Smooth muscle cell (in vitro differentiated cells): ENCODE measurements around the gene SEC61B. TPM values are rescaled to one million over a fixed set of nuclear protein-coding genes. Genes with fewer than 3 reads are reported as not detected.

ENCODE experiments used
- DNase-seq: peaks from one replicate; lab custom pipeline; 2025; ENCODE audit not compliant: unreplicated experiment; lab: John Stamatoyannopoulos, UW
- H2AFZ ChIP-seq: fragments of 200-600 bp; sonication (generic); 2 replicates; pipeline ENCODE4 v1.6.0; 2016; ENCODE audit warnings: antibody characterized with exemption, low read depth, mild to moderate bottlenecking
- H3F3A ChIP-seq: fragments of 200-600 bp; sonication (generic); 2 replicates; pipeline ENCODE4 v1.6.0; 2017; ENCODE audit warnings: antibody characterized with exemption, low read depth
- H3K27ac ChIP-seq: fragments of 200-600 bp; sonication (generic); 2 replicates; pipeline ENCODE4 v1.5.1; 2016; ENCODE audit warnings: low read depth, mild to moderate bottlenecking
- H3K27me3 ChIP-seq: fragments of 200-600 bp; sonication (generic); 2 replicates; pipeline ENCODE4 v1.6.1; 2016; ENCODE audit warnings: low read depth, mild to moderate bottlenecking
- H3K36me3 ChIP-seq: fragments of 200-600 bp; sonication (generic); 2 replicates; pipeline ENCODE4 v1.5.1; 2016; ENCODE audit warnings: low read depth
- H3K4me1 ChIP-seq: fragments of 200-600 bp; sonication (generic); 2 replicates; pipeline ENCODE4 v1.5.1; 2016; ENCODE audit warnings: low read depth
- H3K4me2 ChIP-seq: fragments of 200-600 bp; sonication (generic); 2 replicates; pipeline ENCODE4 v1.6.0; 2016; ENCODE audit warnings: mild to moderate bottlenecking
- H3K4me3 ChIP-seq: fragments of 200-600 bp; sonication (generic); 2 replicates; pipeline ENCODE4 v1.5.1; 2016; ENCODE audit warnings: mild to moderate bottlenecking
- H3K79me2 ChIP-seq: fragments of 200-600 bp; sonication (generic); 2 replicates; pipeline ENCODE4 v1.6.0; 2016; ENCODE audit warnings: low read depth, mild to moderate bottlenecking
- H3K9ac ChIP-seq: fragments of 200-600 bp; sonication (generic); 2 replicates; pipeline ENCODE4 v1.6.0; 2016; ENCODE audit warnings: low read depth
- H3K9me3 ChIP-seq: fragments of 200-600 bp; sonication (generic); replicated peaks from 2 replicates; pipeline ENCODE4 v1.5.1; 2016; ENCODE audit warnings: low read depth
- H4K20me1 ChIP-seq: fragments of 200-600 bp; sonication (generic); 2 replicates; pipeline ENCODE4 v1.6.0; 2016; ENCODE audit warnings: low read depth
- WGBS: methylation state at CpG from one replicate; pipeline ENCODE4 v1.1.7; 2016; ENCODE audit warnings: low lambda C conversion rate; 5-methylcytosine and 5-hydroxymethylcytosine counted together
- polyA plus RNA-seq: library from polyadenylated mRNA; unstranded; fragments of >200 nt; fragmentation: Nextera tagmentation; extraction: Ambion mirVana; gene quantifications from 2 replicates; pipeline ENCODE4 v1.2.1, GENCODE V29; 2016
- total RNA-seq: library from RNA; depleted of rRNA; stranded (reverse); fragments of >200 nt; gene quantifications from 2 replicates; pipeline ENCODE4 v1.2.3, GENCODE V29; 2014
- TF ChIP-seq, protein P1 (sequence below): fragments of 200-600 bp; sonication (generic); IDR thresholded peaks from 2 replicates; pipeline ENCODE4 v1.5.1; 2017; ENCODE audit warnings: borderline replicate concordance, mild to moderate bottlenecking, antibody characterized with exemption; ENCODE audit not compliant: insufficient read depth, poor library complexity, severe bottlenecking

Gene SEC61B
- total RNA-seq (334 and 385 TPM in 2 replicates), polyA plus RNA-seq (471 and 549 TPM in 2 replicates)

- Histone ChIP-seq H3K4me3 (peak within 1 kb of the TSS; percentile 96), H3K4me2 (peak within 1 kb of the TSS; percentile 98), H2AFZ (peak within 1 kb of the TSS; percentile 87), H3K9me3 (no peaks in the 10 kb centered on the region), H3K27ac (peak within 1 kb of the TSS; percentile 99), H3K4me1 (peaks cover 33% of the 10 kb centered on the region), H3K9ac (peak within 1 kb of the TSS; percentile 99), H3F3A (no peaks in the 10 kb centered on the region), H4K20me1 (peaks cover 79% of the 10 kb centered on the region), H3K79me2 (peaks cover 94% of the 10 kb centered on the region), H3K36me3 (peaks cover 6% of the 10 kb centered on the region), H3K27me3 (no peaks in the 10 kb centered on the region)
- DNase-seq = peak; percentile 87
- under 1% methylated on average over 70 of the region's 70 CpGs for WGBS
- TF ChIP-seq, protein P1, sequence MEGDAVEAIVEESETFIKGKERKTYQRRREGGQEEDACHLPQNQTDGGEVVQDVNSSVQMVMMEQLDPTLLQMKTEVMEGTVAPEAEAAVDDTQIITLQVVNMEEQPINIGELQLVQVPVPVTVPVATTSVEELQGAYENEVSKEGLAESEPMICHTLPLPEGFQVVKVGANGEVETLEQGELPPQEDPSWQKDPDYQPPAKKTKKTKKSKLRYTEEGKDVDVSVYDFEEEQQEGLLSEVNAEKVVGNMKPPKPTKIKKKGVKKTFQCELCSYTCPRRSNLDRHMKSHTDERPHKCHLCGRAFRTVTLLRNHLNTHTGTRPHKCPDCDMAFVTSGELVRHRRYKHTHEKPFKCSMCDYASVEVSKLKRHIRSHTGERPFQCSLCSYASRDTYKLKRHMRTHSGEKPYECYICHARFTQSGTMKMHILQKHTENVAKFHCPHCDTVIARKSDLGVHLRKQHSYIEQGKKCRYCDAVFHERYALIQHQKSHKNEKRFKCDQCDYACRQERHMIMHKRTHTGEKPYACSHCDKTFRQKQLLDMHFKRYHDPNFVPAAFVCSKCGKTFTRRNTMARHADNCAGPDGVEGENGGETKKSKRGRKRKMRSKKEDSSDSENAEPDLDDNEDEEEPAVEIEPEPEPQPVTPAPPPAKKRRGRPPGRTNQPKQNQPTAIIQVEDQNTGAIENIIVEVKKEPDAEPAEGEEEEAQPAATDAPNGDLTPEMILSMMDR = no peak
Measured at GRCh38 chr9:99221621-99222415, at the start of gene SEC61B, which contains the start of gene ALG2. TSS of gene SEC61B (plus strand) at chr9:99222282. CDS start at chr9:99222364, 82 bp downstream. TSS of gene ALG2 (minus strand) at chr9:99221942. CDS start at chr9:99221894, 48 bp downstream.

DNA sequence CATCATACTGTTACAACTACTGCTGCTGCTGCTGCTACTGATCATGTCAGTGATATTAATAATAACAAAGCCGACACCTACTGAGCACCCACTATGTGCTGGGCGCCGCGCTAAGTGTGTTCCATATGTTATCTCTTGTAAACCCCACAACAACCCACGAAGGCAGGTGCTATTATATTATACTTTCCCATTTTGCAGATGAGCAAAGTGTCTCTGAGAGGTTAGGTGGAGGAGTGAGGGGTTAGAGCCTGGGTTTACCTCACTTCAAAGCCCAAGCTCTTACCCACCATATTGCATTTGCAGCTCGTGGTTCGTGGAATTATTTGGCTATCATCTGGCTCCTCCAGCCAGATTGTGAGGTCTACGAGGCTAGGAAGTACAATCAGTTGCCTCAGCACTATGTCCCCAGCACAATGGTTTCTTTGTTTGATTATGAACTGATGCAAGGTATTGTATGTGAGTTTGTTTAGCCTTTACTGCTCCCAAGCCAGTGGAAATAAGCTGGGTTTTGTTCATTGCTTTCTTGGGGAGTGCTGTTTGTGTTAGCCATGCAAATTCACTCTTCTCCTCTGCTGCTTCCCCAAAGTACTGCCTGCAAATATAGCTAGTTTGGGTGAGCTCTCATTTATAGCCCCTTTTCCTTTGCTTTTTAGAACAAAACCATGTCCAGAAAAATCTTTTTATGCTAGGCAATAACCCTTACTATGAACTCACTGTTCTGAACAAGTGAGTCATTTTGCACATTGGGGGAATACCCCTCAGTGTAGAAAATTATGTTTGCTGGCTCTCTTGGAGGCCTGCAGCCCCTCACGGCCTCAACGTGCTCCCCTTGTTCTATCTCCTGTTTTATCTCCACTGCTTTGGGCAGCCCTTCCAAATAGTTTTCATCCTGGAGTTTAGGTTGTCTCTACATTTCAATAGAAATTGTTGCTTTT is 48.2 kb upstream of the SEC61B start:
- no peaks in the 10 kb centered on the region for H3K27me3 ChIP-seq
- H3K4me3 ChIP-seq = no peak overlapping the region
- H3F3A ChIP-seq = no peaks in the 10 kb centered on the region
- WGBS = 84% methylated on average over 10 of the region's 10 CpGs
- no peak overlapping the region for H2AFZ ChIP-seq
- DNase-seq = no peak
- H4K20me1 ChIP-seq = no peaks in the 10 kb centered on the region
- TF ChIP-seq, protein P1 = no peak
- H3K4me2 ChIP-seq = peak overlapping the region; percentile 33
- H3K4me1 ChIP-seq = peaks cover 67% of the 10 kb centered on the region
- no peak overlapping the region for H3K27ac ChIP-seq
- no peak overlapping the region for H3K9ac ChIP-seq
- H3K79me2 ChIP-seq = no peaks in the 10 kb centered on the region
- no peaks in the 10 kb centered on the region for H3K9me3 ChIP-seq
- H3K36me3 ChIP-seq = no peaks in the 10 kb centered on the region

DNA sequence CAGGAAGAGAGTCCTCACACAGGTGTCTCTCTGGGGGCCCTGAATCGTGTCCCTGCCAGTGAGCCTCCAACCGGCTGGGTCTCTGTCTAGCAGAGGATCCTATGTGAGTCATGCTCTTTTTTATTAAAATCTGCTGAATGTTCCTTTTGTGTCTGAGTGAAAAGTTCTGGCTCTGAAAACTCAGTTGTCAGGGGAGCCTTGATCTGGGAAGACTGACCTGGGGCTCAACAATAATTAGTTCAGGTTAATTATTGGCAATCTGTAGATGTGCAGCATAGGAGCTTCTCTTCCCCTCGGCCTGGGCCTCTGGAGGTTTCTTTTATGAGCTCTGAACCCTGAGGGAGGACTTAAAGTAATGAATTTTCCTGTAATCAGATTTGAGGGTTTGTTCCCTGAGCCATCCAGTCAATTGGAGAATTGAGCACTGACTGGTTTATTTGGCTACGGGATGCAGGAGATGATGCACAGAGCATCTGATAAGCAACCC is 45.5 kb upstream of the SEC61B start:
- Histone ChIP-seq H3K9me3 (no peaks in the 10 kb centered on the region), H3K79me2 (no peaks in the 10 kb centered on the region), H4K20me1 (no peaks in the 10 kb centered on the region), H3K4me1 (peaks cover 44% of the 10 kb centered on the region), H3F3A (peaks cover 4% of the 10 kb centered on the region), H2AFZ (peak overlapping the region; percentile 16), H3K27ac (peak overlapping the region; percentile 60), H3K36me3 (no peaks in the 10 kb centered on the region), H3K4me2 (no peak overlapping the region), H3K4me3 (no peak overlapping the region), H3K9ac (no peak overlapping the region), H3K27me3 (no peaks in the 10 kb centered on the region)
- TF ChIP-seq, protein P1 = no peak
- DNase-seq = no peak
- WGBS = 16% methylated on average over 4 of the region's 4 CpGs
